ENCODE data around the gene ZNRF3.

The ZNRF3 gene

DNA sequence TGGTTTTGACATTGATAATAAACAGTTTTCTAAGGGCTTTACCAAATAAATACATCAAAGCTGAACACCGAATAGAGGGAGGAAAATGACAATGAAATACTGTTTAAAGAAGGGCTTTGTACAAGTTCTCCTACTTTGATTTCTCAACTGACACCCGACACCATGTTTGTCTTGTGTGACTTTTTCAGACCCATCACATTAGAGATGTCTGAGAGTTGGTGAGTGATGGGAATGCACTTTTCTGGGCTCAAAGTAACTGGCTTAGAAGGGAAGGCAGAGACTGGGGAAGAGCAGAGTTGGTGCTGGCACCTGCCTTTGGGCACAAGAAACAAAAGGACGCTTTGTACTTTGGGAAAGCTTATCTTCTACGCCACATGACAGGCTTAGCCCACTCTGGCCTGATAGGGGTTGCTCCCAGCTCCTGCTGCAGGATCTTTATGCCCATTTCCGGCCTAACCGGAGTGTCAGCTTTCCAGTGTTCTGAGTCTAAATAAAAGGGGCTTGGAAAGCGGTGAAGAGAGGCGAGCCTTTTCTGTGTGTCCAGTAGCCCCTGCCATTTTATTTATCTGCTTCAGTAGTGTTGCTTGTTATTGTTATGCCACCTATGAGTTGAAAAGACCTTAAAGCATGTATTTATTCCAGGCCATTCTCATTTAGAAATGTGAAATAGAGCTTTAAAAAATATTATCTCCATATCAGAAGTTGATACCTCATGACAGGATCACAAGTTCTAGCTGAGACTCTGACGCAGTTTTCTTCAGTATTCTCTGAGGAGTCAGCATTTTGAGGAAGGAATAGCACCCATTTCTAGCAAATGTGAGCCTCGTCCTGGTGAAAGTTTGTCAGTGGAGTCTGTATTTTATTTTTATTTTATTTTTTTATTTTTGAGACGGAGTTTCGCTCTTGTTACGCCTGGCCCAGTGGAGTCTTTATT, 213.6 kb downstream of the ZNRF3 start:
- peak; percentile 17 to 46 for DNase-seq

DNA sequence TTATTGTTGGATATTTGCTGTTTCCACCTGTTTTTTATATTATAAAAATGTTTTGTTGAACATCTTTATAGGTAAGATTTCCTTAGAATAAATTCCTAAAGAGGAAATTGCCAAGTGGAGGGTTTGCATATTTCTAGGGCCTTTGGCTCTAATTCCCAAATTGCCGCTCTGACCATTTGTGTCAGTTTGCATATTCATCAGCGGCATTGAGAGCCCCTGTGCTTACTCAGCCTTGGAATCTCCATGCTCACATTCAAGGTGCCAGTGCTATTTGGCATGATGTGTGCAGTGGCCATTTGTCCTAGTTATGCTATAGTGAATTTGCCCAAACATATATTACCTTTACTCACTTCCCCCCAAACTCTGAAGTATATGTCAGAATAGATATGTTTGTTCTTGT, 214.9 kb downstream of the ZNRF3 start:
- DNase-seq, result no peak

DNA sequence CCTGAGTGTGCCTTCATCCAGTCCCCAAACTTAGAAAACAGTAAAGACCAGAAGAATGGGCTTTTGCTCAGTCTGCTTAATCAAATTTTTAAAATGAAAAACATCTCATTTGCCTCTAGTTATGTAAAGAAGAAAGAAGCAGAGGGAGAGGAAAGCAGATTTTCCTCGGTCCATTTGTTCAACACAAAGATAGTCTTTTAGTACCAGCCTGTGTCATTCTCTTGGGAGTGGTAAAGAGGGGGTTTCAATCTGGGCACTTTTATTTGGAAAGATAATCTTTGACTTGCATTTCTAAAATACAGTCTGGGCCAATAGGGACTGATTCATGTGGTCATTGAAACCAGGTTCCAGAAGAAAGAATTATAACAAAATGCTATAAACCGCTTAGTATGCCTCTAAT, 218.9 kb downstream of the ZNRF3 start:
- DNase-seq, result no peak

DNA sequence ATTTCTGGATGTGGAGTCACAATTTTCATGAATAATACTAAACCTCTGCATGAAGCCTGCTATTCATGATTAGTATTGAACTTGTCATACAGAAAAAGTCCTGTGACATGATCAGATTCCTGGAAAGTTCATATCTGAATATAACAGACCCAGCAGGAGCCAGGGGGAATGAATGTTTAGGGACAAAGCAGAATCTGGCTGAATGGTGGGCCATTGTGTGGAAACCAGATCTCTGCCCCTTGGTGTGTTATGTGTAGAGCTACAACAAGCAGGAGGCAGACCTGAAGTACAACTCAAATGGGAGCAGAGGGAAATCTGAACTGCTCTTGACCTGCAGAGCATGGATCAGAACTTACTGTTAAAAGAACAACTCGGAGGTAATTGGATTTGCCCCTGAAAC, 219.7 kb downstream of the ZNRF3 start:
- DNase-seq, result no peak

DNA sequence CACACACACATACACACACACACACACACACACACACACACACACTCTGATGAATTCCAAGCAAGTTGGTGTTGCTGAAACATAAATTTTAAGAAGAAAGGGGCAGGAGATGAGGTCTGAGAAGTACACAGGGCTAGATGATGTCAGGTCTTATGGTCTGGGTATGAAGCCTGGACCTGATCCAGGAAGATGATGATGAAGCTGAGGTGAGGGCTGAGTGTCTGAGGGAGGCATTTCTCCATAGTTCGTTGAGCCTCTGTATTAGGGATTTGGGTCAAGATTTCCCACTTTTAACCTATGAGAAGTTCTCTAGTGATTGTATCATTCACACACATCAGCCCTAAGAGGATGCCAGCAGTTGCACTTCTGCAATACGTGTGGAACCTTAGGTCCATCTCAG, 222.1 kb downstream of the ZNRF3 start:
- DNase-seq, result no peak

DNA sequence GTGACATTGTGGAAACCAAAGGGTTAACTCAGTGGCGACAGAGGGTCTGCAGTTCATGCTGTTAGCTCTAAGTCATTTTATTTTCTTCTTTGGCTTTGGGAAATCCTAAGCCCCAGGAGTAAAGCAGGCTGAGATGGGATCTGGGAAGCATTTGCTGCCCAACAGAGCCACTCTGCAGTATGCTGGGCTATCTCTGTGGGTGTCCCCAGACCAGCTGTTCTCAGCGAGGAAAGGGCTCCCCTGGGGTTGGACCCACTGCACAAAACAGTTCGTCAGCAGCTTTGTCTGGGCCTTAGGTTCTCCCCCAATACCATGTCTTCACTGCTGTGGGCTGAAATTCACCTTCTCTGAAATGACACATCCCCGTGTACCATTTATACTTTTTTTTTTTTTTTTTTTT, 223.5 kb downstream of the ZNRF3 start:
- DNase-seq, result no peak

All from hippocampal formation (tissue), 2 donors.